NCI-H2107 (cell line): ENCODE measurements around the gene HACE1.

Experiments used
- DNase-seq: peaks from one replicate; lab custom pipeline; 2025; lab: John Stamatoyannopoulos, UW

The HACE1 gene

GRCh38 chr6:104685871-104686549 lies 173.7 kb downstream of the HACE1 start:
- DNase-seq, result no peak

GRCh38 chr6:104684911-104685415 lies 174.8 kb downstream of the HACE1 start:
- DNase-seq, result no peak

GRCh38 chr6:104683809-104684208 lies 175.9 kb downstream of the HACE1 start:
- DNase-seq, result no peak

GRCh38 chr6:104682722-104683643 lies 176.7 kb downstream of the HACE1 start:
- no peak for DNase-seq

GRCh38 chr6:104680539-104680938 lies 179.2 kb downstream of the HACE1 start:
- no peak for DNase-seq

- no peak for DNase-seq
These were observed 179.7 kb downstream of the HACE1 start for GRCh38 chr6:104679971-104680370.
